Testis (tissue), 3 donors: ENCODE results near the gene CDK17. TPM values are rescaled to one million over a fixed set of nuclear protein-coding genes. Genes with fewer than 3 reads are reported as not detected.

ENCODE experiments used
- DNase-seq: peaks from one replicate; pipeline ENCODE4 v3.0.0-alpha.2; 2019
- H3K27ac ChIP-seq, 2 donors: fragments of 200-600 bp; sonication (generic); one replicate each; pipeline ENCODE4 v1.5.1; 2019
- H3K27me3 ChIP-seq: fragments of 200-600 bp; sonication (generic); one replicate; pipeline ENCODE4 v1.5.1; 2019
- H3K36me3 ChIP-seq: fragments of 200-600 bp; sonication (generic); one replicate; pipeline ENCODE4 v1.5.1; 2017; ENCODE audit warnings: low read depth; ENCODE audit errors: missing control alignments
- H3K4me1 ChIP-seq: fragments of 200-600 bp; sonication (generic); one replicate; pipeline ENCODE4 v1.5.1; 2019
- H3K4me3 ChIP-seq, 2 donors: fragments of 200-600 bp; sonication (generic); one replicate each; pipeline ENCODE4 v1.5.1; 2017 to 2019
- H3K9me3 ChIP-seq: fragments of 200-600 bp; sonication (generic); one replicate; pipeline ENCODE4 v1.5.1; 2017
- CTCF ChIP-seq, 3 experiments: fragments of 450-650 bp in 2 of 3; fragments of 200-600 bp in 1 of 3; sonication (generic) in 1 of 3; IDR thresholded peaks; one replicate each; pipeline ENCODE4 v1.5.1; 2016 to 2019; ENCODE audit warnings: antibody characterized with exemption in 3 of 3, mild to moderate bottlenecking in 2 of 3, moderate library complexity in 1 of 3
- POLR2A ChIP-seq: fragments of 450-650 bp; IDR thresholded peaks from one replicate; pipeline ENCODE4 v1.6.1; 2017; ENCODE audit warnings: antibody characterized with exemption, mild to moderate bottlenecking, moderate library complexity
- WGBS, 2 donors: methylation state at CpG; one replicate each; pipeline ENCODE4 v1.1.5; 2018; 5-methylcytosine and 5-hydroxymethylcytosine counted together
- intact Hi-C: fragments of 100-400 bp; cut with DNase I; formaldehyde crosslinking; loops from one replicate; pipeline ENCODE4 v1.15.1; 2023; ENCODE audit warnings: low total_unique reads
- polyA plus RNA-seq: library from polyadenylated mRNA; stranded (reverse); fragments of 350-450 nt; fragmentation: Illumina TruSeq; extraction: RNeasy Lipid Tissue Mini Kit (QIAGEN cat#74804); gene quantifications from one replicate; pipeline ENCODE4 v1.2.3, GENCODE V29; 2014; ENCODE audit warnings: low read depth, low replicate concordance; ENCODE audit not compliant: insufficient read depth
- total RNA-seq, 2 donors: library from RNA; depleted of rRNA; stranded (reverse); fragments of >200 nt; gene quantifications; one replicate each; pipeline ENCODE4 v1.2.3, GENCODE V29; 2016

The CDK17 gene
- total and polyA plus RNA-seq, 3 donors from 2014 or later: 40.7 to 100.0 (median 91.5) TPM

GRCh38 chr12:96444399-96444798 is 44.2 kb upstream of the CDK17 start:
- H3K27me3 ChIP-seq: no peaks in the 10 kb centered on the region
- no peak for DNase-seq
- TF ChIP-seq POLR2A: no peak
- TF ChIP-seq CTCF (IDR thresholded peaks at IDR 0.05): no peak
- intact Hi-C loops: no loop called here
- no peaks in the 10 kb centered on the region for H3K36me3 ChIP-seq
- WGBS, 2 donors: 95 to 96% methylated on average over 10 of the region's 10 CpGs
- H3K9me3 ChIP-seq: no peaks in the 10 kb centered on the region
- no peaks in the 10 kb centered on the region for H3K4me1 ChIP-seq
- H3K27ac ChIP-seq: no peak overlapping the region
- no peak overlapping the region for H3K4me3 ChIP-seq

- no peak for DNase-seq
- TF ChIP-seq CTCF (IDR thresholded peaks at IDR 0.05): no peak
- Histone ChIP-seq H3K4me3 (no peak overlapping the region), H3K27ac (no peak overlapping the region), H3K4me1 (no peaks in the 10 kb centered on the region), H3K36me3 (no peaks in the 10 kb centered on the region), H3K9me3 (no peaks in the 10 kb centered on the region), H3K27me3 (no peaks in the 10 kb centered on the region)
- intact Hi-C loops: no loop called here
- 85 to 95% methylated on average over 3 of the region's 3 CpGs for WGBS, 2 donors
These were observed 42.7 kb upstream of the CDK17 start for GRCh38 chr12:96442906-96443305.

GRCh38 chr12:96441816-96442215 is 41.6 kb upstream of the CDK17 start:
- TF ChIP-seq CTCF (IDR thresholded peaks at IDR 0.05) (no peak), POLR2A (no peak)
- Histone ChIP-seq H3K36me3 (no peaks in the 10 kb centered on the region), H3K4me3 (no peak overlapping the region), H3K4me1 (no peaks in the 10 kb centered on the region), H3K27me3 (no peaks in the 10 kb centered on the region), H3K27ac (no peak overlapping the region), H3K9me3 (no peaks in the 10 kb centered on the region)
- DNase-seq: no peak
- intact Hi-C loops: no loop called here
- WGBS, 2 donors: 68 to 73% methylated on average over 3 of the region's 3 CpGs

GRCh38 chr12:96438330-96438729 is 38.1 kb upstream of the CDK17 start:
- Histone ChIP-seq H3K36me3 (no peaks in the 10 kb centered on the region), H3K4me3 (no peak overlapping the region), H3K4me1 (no peaks in the 10 kb centered on the region), H3K27me3 (no peaks in the 10 kb centered on the region), H3K9me3 (no peaks in the 10 kb centered on the region), H3K27ac (no peak overlapping the region)
- TF ChIP-seq POLR2A: no peak
- TF ChIP-seq CTCF (IDR thresholded peaks at IDR 0.05): no peak
- 89 to 91% methylated on average over 3 of the region's 3 CpGs for WGBS, 2 donors
- no peak for DNase-seq
- intact Hi-C loops: no loop called here

GRCh38 chr12:96437171-96437445 is 36.9 kb upstream of the CDK17 start:
- intact Hi-C loops: no loop called here
- Histone ChIP-seq H3K27ac (no peak overlapping the region), H3K4me3 (no peak overlapping the region), H3K4me1 (no peaks in the 10 kb centered on the region), H3K27me3 (no peaks in the 10 kb centered on the region), H3K9me3 (no peaks in the 10 kb centered on the region), H3K36me3 (no peaks in the 10 kb centered on the region)
- TF ChIP-seq CTCF (IDR thresholded peaks at IDR 0.05) (no peak), POLR2A (no peak)
- WGBS, 2 donors: 0 to 14% methylated on average over 1 of the region's 1 CpG
- no peak for DNase-seq
